Endothelial cell of umbilical vein (primary cell): ENCODE measurements around the gene LZTS2. TPM values are rescaled to one million over a fixed set of nuclear protein-coding genes. Genes with fewer than 3 reads are reported as not detected.

Experiments used
- BruUV-seq: library from RNA; stranded (reverse); fragments of 400-500 nt; replicated peaks from 2 replicates; lab custom pipeline; 2021; lab: Mats Ljungman, UMichigan
- CTCF ChIA-PET: fragments of 300-600, 350-600 bp; sonication (Branson Sonifier 250); formaldehyde crosslinking; loops from one replicate; lab custom pipeline; 2021; ENCODE audit warnings: antibody characterized with exemption, inconsistent platforms; lab: Charles Lee
- POLR2A ChIA-PET: fragments of 300-600, 350-600 bp; sonication (Branson Sonifier 250); formaldehyde crosslinking; loops from one replicate; lab custom pipeline; 2021; ENCODE audit warnings: antibody characterized with exemption, inconsistent platforms; lab: Charles Lee
- DNase-seq: peaks from one replicate; pipeline ENCODE4 v3.0.0-alpha.2; 2011; ENCODE audit warnings: low read depth, low spot score
- FAIRE-seq: peaks from 2 replicates; lab custom pipeline; 2011; peaks lifted over from hg19 to GRCh38; lab: Jason Lieb, UNC
- H2AFZ ChIP-seq: 2 replicates; pipeline ENCODE4 v1.6.0; 2012; ENCODE audit warnings: low read depth, low read length, control low read depth, inconsistent platforms
- H3K27ac ChIP-seq: 2 replicates; pipeline ENCODE4 v1.5.1; 2011; ENCODE audit warnings: low read depth, mild to moderate bottlenecking, control low read depth, low read length, moderate library complexity; ENCODE audit not compliant: insufficient read depth
- H3K27me3 ChIP-seq, 2 experiments: 2 replicates each; pipeline versions ENCODE4 v1.6.0 to v1.6.1; 2011; ENCODE audit warnings: low read length in 2 of 2, mixed read lengths in 1 of 2; ENCODE audit not compliant: control insufficient read depth in 2 of 2, insufficient read depth in 2 of 2
- H3K36me3 ChIP-seq, 2 experiments: 2 replicates in 1 of 2; 3 replicates in 1 of 2; pipeline ENCODE4 v1.5.1; 2011; ENCODE audit warnings: low read length in 2 of 2, mild to moderate bottlenecking in 1 of 2, moderate library complexity in 1 of 2; ENCODE audit not compliant: control insufficient read depth in 2 of 2, insufficient read depth in 2 of 2; ENCODE audit errors: extremely low read depth in 1 of 2
- H3K4me1 ChIP-seq: 3 replicates; pipeline ENCODE4 v1.5.1; 2011; ENCODE audit warnings: mild to moderate bottlenecking, low read length; ENCODE audit not compliant: control insufficient read depth, insufficient read depth; ENCODE audit errors: extremely low read depth
- H3K4me2 ChIP-seq: 2 replicates; pipeline ENCODE4 v1.6.1; 2011; ENCODE audit warnings: low read length, control low read depth, mixed read lengths; ENCODE audit not compliant: insufficient read depth
- H3K4me3 ChIP-seq, 3 experiments: fragments of 200-600 bp in 1 of 3; sonication (generic), shearing (Covaris generic) in 1 of 3; replicated peaks in 1 of 3; 2 replicates each; pipeline ENCODE4 v1.5.1; 2011 to 2016; ENCODE audit warnings: control low read depth in 3 of 3, low read length in 3 of 3, mild to moderate bottlenecking in 2 of 3, inconsistent platforms in 1 of 3, low read depth in 1 of 3, moderate library complexity in 1 of 3; ENCODE audit not compliant: insufficient read depth in 1 of 3
- H3K79me2 ChIP-seq: 2 replicates; pipeline ENCODE4 v1.6.0; 2012; ENCODE audit warnings: low read length, inconsistent platforms; ENCODE audit not compliant: control insufficient read depth, insufficient read depth
- H3K9ac ChIP-seq: replicated peaks from 2 replicates; pipeline ENCODE3; 2011; ENCODE audit warnings: low read length, control low read depth; ENCODE audit not compliant: insufficient read depth; ENCODE audit errors: extremely low read depth
- H3K9me1 ChIP-seq: replicated peaks from 3 replicates; pipeline ENCODE4 v1.6.0; 2011; ENCODE audit warnings: mild to moderate bottlenecking, low read length; ENCODE audit not compliant: control insufficient read depth, insufficient read depth; ENCODE audit errors: extremely low read depth
- H3K9me3 ChIP-seq: replicated peaks from 2 replicates; pipeline ENCODE4 v1.5.1; 2012; ENCODE audit warnings: low read length, inconsistent platforms; ENCODE audit not compliant: control insufficient read depth, insufficient read depth
- H4K20me1 ChIP-seq: replicated peaks from 2 replicates; pipeline ENCODE3; 2011; ENCODE audit warnings: mild to moderate bottlenecking, low read length; ENCODE audit not compliant: control insufficient read depth, insufficient read depth; ENCODE audit errors: extremely low read depth
- EZH2 ChIP-seq: IDR thresholded peaks from 2 replicates; pipeline ENCODE4 v1.6.1; 2012; ENCODE audit warnings: borderline replicate concordance, low read depth, mild to moderate bottlenecking, moderate library complexity, low read length, inconsistent platforms; ENCODE audit not compliant: severe bottlenecking
- FOS ChIP-seq: IDR thresholded peaks from 2 replicates; pipeline ENCODE4 v1.6.1; 2011; ENCODE audit warnings: mild to moderate bottlenecking, low read length, moderate library complexity, borderline replicate concordance; ENCODE audit not compliant: insufficient read depth
- GATA2 ChIP-seq: IDR thresholded peaks from 2 replicates; pipeline ENCODE4 v1.7.0; 2011; ENCODE audit warnings: low read depth, mild to moderate bottlenecking, moderate library complexity, mixed read lengths, low read length; ENCODE audit not compliant: insufficient read length, insufficient read depth
- JUN ChIP-seq: IDR thresholded peaks from 2 replicates; pipeline ENCODE4 v1.6.1; 2011; ENCODE audit warnings: borderline replicate concordance, low read depth; ENCODE audit not compliant: insufficient read length, insufficient read depth
- MYC ChIP-seq: IDR thresholded peaks from one replicate; pipeline ENCODE4 v1.6.1; 2011; ENCODE audit warnings: mild to moderate bottlenecking, low read depth, low read length
- POLR2A ChIP-seq: IDR thresholded peaks from 2 replicates; pipeline ENCODE4 v1.6.1; 2012; ENCODE audit warnings: low read depth, mild to moderate bottlenecking, control low read depth, low read length
- POLR2AphosphoS5 ChIP-seq: IDR thresholded peaks from 2 replicates; pipeline ENCODE4 v1.6.1; 2012; ENCODE audit warnings: low read depth, mild to moderate bottlenecking, control low read depth, low read length, moderate library complexity; ENCODE audit not compliant: insufficient read depth
- dilution Hi-C: fragments of 300-500 bp; cut with MboI; formaldehyde crosslinking; loops from one replicate; pipeline ENCODE4 v1.15.0; 2019; ENCODE audit warnings: low sequenced_read_pairs; ENCODE audit not compliant: extremely low pct_ligation_motif_present
- intact Hi-C: fragments of 100-400 bp; cut with micrococcal nuclease; formaldehyde crosslinking; loops from one replicate; pipeline ENCODE4 v1.10.0; 2022
- polyA plus RNA-seq, 4 experiments: library from polyadenylated mRNA; depleted of rRNA in 3 of 4; stranded (reverse) in 3 of 4; unstranded in 1 of 4; fragments of >200 nt; gene quantifications; 2 replicates each; pipeline versions ENCODE4 v1.2.1 to v1.2.3, GENCODE V29; 2011 to 2012; ENCODE audit warnings: missing spikeins in 1 of 4
- total RNA-seq: library from RNA; stranded (reverse); gene quantifications from 2 replicates; pipeline ENCODE4 v1.2.3, GENCODE V29; 2021
- TF ChIP-seq, protein P1 (sequence below), 2 donors: IDR thresholded peaks; 1 replicate in 1 of 2; 2 replicates in 1 of 2; pipeline ENCODE4 v1.5.1; 2011; ENCODE audit warnings: low read length in 2 of 2, mild to moderate bottlenecking in 2 of 2, moderate library complexity in 2 of 2, control low read depth in 1 of 2, inconsistent platforms in 1 of 2, low read depth in 1 of 2; ENCODE audit not compliant: insufficient read depth in 1 of 2; ENCODE audit errors: extremely low read depth in 1 of 2
- TF ChIP-seq, protein P2 (sequence below): IDR thresholded peaks from 2 replicates; pipeline ENCODE4 v1.6.1; 2011; ENCODE audit not compliant: insufficient read depth, insufficient read length

Gene LZTS2
- total and polyA plus RNA-seq, 2 donors (not counting 3 experiments of a cell fraction or from before 2014, with no cell fraction given): 70.8 to 79.5 TPM

GRCh38 chr10:101032637-101033224 is 33.1 kb downstream of the LZTS2 start:
- Histone ChIP-seq H2AFZ (peak overlapping the region; percentile 94), H3K36me3 (peaks cover 15 to 25% of the 10 kb centered on the region in 2 experiments), H3K27ac (peak overlapping the region; percentile 91), H3K79me2 (peaks cover 11% of the 10 kb centered on the region), H3K9me3 (no peaks in the 10 kb centered on the region), H3K27me3 (peaks cover 0 to 9% of the 10 kb centered on the region in 2 experiments), H3K9me1 (no peaks in the 10 kb centered on the region), H3K4me2 (peak overlapping the region; percentile 66), H4K20me1 (no peaks in the 10 kb centered on the region), H3K9ac (peak overlapping the region; percentile 90), H3K4me3 (peak overlapping the region; percentile 48 to 77 (median 71)), H3K4me1 (peaks cover 16% of the 10 kb centered on the region)
- peak; percentile 94 for DNase-seq
- FAIRE-seq: peak; percentile 98
- ChIA-PET CTCF (interaction anchor here (1.0 to 6.3 kb wide), 11 partner anchors 8 to 109 kb away, joined by 3 to 74 read pairs (median 7); partner anchors contain the start of gene KAZALD1), POLR2A (no interaction called here)
- dilution Hi-C loops (no loop called here), intact Hi-C loops (loop anchor here (1.0 to 5.0 kb wide), 4 partner anchors 9 to 35 kb away; no protein-coding TSS in a partner anchor)
- TF ChIP-seq, protein P1, sequence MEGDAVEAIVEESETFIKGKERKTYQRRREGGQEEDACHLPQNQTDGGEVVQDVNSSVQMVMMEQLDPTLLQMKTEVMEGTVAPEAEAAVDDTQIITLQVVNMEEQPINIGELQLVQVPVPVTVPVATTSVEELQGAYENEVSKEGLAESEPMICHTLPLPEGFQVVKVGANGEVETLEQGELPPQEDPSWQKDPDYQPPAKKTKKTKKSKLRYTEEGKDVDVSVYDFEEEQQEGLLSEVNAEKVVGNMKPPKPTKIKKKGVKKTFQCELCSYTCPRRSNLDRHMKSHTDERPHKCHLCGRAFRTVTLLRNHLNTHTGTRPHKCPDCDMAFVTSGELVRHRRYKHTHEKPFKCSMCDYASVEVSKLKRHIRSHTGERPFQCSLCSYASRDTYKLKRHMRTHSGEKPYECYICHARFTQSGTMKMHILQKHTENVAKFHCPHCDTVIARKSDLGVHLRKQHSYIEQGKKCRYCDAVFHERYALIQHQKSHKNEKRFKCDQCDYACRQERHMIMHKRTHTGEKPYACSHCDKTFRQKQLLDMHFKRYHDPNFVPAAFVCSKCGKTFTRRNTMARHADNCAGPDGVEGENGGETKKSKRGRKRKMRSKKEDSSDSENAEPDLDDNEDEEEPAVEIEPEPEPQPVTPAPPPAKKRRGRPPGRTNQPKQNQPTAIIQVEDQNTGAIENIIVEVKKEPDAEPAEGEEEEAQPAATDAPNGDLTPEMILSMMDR (IDR thresholded peaks at IDR 0.05; ENCODE audit: extremely low read depth in 1 of 2, insufficient read depth in 1 of 2, low read depth in 1 of 2, low read length in 2 of 2): no peak
- TF ChIP-seq, protein P2, sequence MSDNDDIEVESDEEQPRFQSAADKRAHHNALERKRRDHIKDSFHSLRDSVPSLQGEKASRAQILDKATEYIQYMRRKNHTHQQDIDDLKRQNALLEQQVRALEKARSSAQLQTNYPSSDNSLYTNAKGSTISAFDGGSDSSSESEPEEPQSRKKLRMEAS: no peak
- TF ChIP-seq JUN (peak; percentile 68), POLR2A (peak; percentile 78), POLR2AphosphoS5 (peak; percentile 85), EZH2 (no peak), GATA2 (peak; percentile 93), MYC (peak; percentile 40), FOS (peak; percentile 70)
- TSS peak; percentile 40 for BruUV-seq
